Endothelial cell of umbilical vein (primary cell): ENCODE data around the gene ARFGAP3. TPM values are rescaled to one million over a fixed set of nuclear protein-coding genes. Genes with fewer than 3 reads are reported as not detected.

Source experiments
- BruUV-seq: library from RNA; stranded (reverse); fragments of 400-500 nt; replicated peaks from 2 replicates; lab custom pipeline; 2021; lab: Mats Ljungman, UMichigan
- CTCF ChIA-PET: fragments of 300-600, 350-600 bp; sonication (Branson Sonifier 250); formaldehyde crosslinking; loops from one replicate; lab custom pipeline; 2021; ENCODE audit warnings: antibody characterized with exemption, inconsistent platforms; lab: Charles Lee
- POLR2A ChIA-PET: fragments of 300-600, 350-600 bp; sonication (Branson Sonifier 250); formaldehyde crosslinking; loops from one replicate; lab custom pipeline; 2021; ENCODE audit warnings: antibody characterized with exemption, inconsistent platforms; lab: Charles Lee
- DNase-seq: peaks from one replicate; pipeline ENCODE4 v3.0.0-alpha.2; 2011; ENCODE audit warnings: low read depth, low spot score
- FAIRE-seq: peaks from 2 replicates; lab custom pipeline; 2011; peaks lifted over from hg19 to GRCh38; lab: Jason Lieb, UNC
- H2AFZ ChIP-seq: 2 replicates; pipeline ENCODE4 v1.6.0; 2012; ENCODE audit warnings: low read depth, low read length, control low read depth, inconsistent platforms
- H3K27ac ChIP-seq: 2 replicates; pipeline ENCODE4 v1.5.1; 2011; ENCODE audit warnings: low read depth, mild to moderate bottlenecking, control low read depth, low read length, moderate library complexity; ENCODE audit not compliant: insufficient read depth
- H3K27me3 ChIP-seq, 2 experiments: 2 replicates each; pipeline versions ENCODE4 v1.6.0 to v1.6.1; 2011; ENCODE audit warnings: low read length in 2 of 2, mixed read lengths in 1 of 2; ENCODE audit not compliant: control insufficient read depth in 2 of 2, insufficient read depth in 2 of 2
- H3K36me3 ChIP-seq, 2 experiments: 2 replicates in 1 of 2; 3 replicates in 1 of 2; pipeline ENCODE4 v1.5.1; 2011; ENCODE audit warnings: low read length in 2 of 2, mild to moderate bottlenecking in 1 of 2, moderate library complexity in 1 of 2; ENCODE audit not compliant: control insufficient read depth in 2 of 2, insufficient read depth in 2 of 2; ENCODE audit errors: extremely low read depth in 1 of 2
- H3K4me1 ChIP-seq: 3 replicates; pipeline ENCODE4 v1.5.1; 2011; ENCODE audit warnings: mild to moderate bottlenecking, low read length; ENCODE audit not compliant: control insufficient read depth, insufficient read depth; ENCODE audit errors: extremely low read depth
- H3K4me2 ChIP-seq: 2 replicates; pipeline ENCODE4 v1.6.1; 2011; ENCODE audit warnings: low read length, control low read depth, mixed read lengths; ENCODE audit not compliant: insufficient read depth
- H3K4me3 ChIP-seq, 3 experiments: fragments of 200-600 bp in 1 of 3; sonication (generic), shearing (Covaris generic) in 1 of 3; replicated peaks in 1 of 3; 2 replicates each; pipeline ENCODE4 v1.5.1; 2011 to 2016; ENCODE audit warnings: control low read depth in 3 of 3, low read length in 3 of 3, mild to moderate bottlenecking in 2 of 3, inconsistent platforms in 1 of 3, low read depth in 1 of 3, moderate library complexity in 1 of 3; ENCODE audit not compliant: insufficient read depth in 1 of 3
- H3K79me2 ChIP-seq: 2 replicates; pipeline ENCODE4 v1.6.0; 2012; ENCODE audit warnings: low read length, inconsistent platforms; ENCODE audit not compliant: control insufficient read depth, insufficient read depth
- H3K9ac ChIP-seq: replicated peaks from 2 replicates; pipeline ENCODE3; 2011; ENCODE audit warnings: low read length, control low read depth; ENCODE audit not compliant: insufficient read depth; ENCODE audit errors: extremely low read depth
- H3K9me1 ChIP-seq: replicated peaks from 3 replicates; pipeline ENCODE4 v1.6.0; 2011; ENCODE audit warnings: mild to moderate bottlenecking, low read length; ENCODE audit not compliant: control insufficient read depth, insufficient read depth; ENCODE audit errors: extremely low read depth
- H3K9me3 ChIP-seq: replicated peaks from 2 replicates; pipeline ENCODE4 v1.5.1; 2012; ENCODE audit warnings: low read length, inconsistent platforms; ENCODE audit not compliant: control insufficient read depth, insufficient read depth
- H4K20me1 ChIP-seq: replicated peaks from 2 replicates; pipeline ENCODE3; 2011; ENCODE audit warnings: mild to moderate bottlenecking, low read length; ENCODE audit not compliant: control insufficient read depth, insufficient read depth; ENCODE audit errors: extremely low read depth
- CTCF ChIP-seq, 2 donors: IDR thresholded peaks; 1 replicate in 1 of 2; 2 replicates in 1 of 2; pipeline ENCODE4 v1.5.1; 2011; ENCODE audit warnings: low read length in 2 of 2, mild to moderate bottlenecking in 2 of 2, moderate library complexity in 2 of 2, control low read depth in 1 of 2, inconsistent platforms in 1 of 2, low read depth in 1 of 2; ENCODE audit not compliant: insufficient read depth in 1 of 2; ENCODE audit errors: extremely low read depth in 1 of 2
- EZH2 ChIP-seq: IDR thresholded peaks from 2 replicates; pipeline ENCODE4 v1.6.1; 2012; ENCODE audit warnings: borderline replicate concordance, low read depth, mild to moderate bottlenecking, moderate library complexity, low read length, inconsistent platforms; ENCODE audit not compliant: severe bottlenecking
- FOS ChIP-seq: IDR thresholded peaks from 2 replicates; pipeline ENCODE4 v1.6.1; 2011; ENCODE audit warnings: mild to moderate bottlenecking, low read length, moderate library complexity, borderline replicate concordance; ENCODE audit not compliant: insufficient read depth
- GATA2 ChIP-seq: IDR thresholded peaks from 2 replicates; pipeline ENCODE4 v1.7.0; 2011; ENCODE audit warnings: low read depth, mild to moderate bottlenecking, moderate library complexity, mixed read lengths, low read length; ENCODE audit not compliant: insufficient read length, insufficient read depth
- JUN ChIP-seq: IDR thresholded peaks from 2 replicates; pipeline ENCODE4 v1.6.1; 2011; ENCODE audit warnings: borderline replicate concordance, low read depth; ENCODE audit not compliant: insufficient read length, insufficient read depth
- MAX ChIP-seq: IDR thresholded peaks from 2 replicates; pipeline ENCODE4 v1.6.1; 2011; ENCODE audit not compliant: insufficient read depth, insufficient read length
- MYC ChIP-seq: IDR thresholded peaks from one replicate; pipeline ENCODE4 v1.6.1; 2011; ENCODE audit warnings: mild to moderate bottlenecking, low read depth, low read length
- POLR2A ChIP-seq: IDR thresholded peaks from 2 replicates; pipeline ENCODE4 v1.6.1; 2012; ENCODE audit warnings: low read depth, mild to moderate bottlenecking, control low read depth, low read length
- POLR2AphosphoS5 ChIP-seq: IDR thresholded peaks from 2 replicates; pipeline ENCODE4 v1.6.1; 2012; ENCODE audit warnings: low read depth, mild to moderate bottlenecking, control low read depth, low read length, moderate library complexity; ENCODE audit not compliant: insufficient read depth
- dilution Hi-C: fragments of 300-500 bp; cut with MboI; formaldehyde crosslinking; loops from one replicate; pipeline ENCODE4 v1.15.0; 2019; ENCODE audit warnings: low sequenced_read_pairs; ENCODE audit not compliant: extremely low pct_ligation_motif_present
- intact Hi-C: fragments of 100-400 bp; cut with micrococcal nuclease; formaldehyde crosslinking; loops from one replicate; pipeline ENCODE4 v1.10.0; 2022
- polyA plus RNA-seq, 4 experiments: library from polyadenylated mRNA; depleted of rRNA in 3 of 4; stranded (reverse) in 3 of 4; unstranded in 1 of 4; fragments of >200 nt; gene quantifications; 2 replicates each; pipeline versions ENCODE4 v1.2.1 to v1.2.3, GENCODE V29; 2011 to 2012; ENCODE audit warnings: missing spikeins in 1 of 4
- total RNA-seq: library from RNA; stranded (reverse); gene quantifications from 2 replicates; pipeline ENCODE4 v1.2.3, GENCODE V29; 2021

Gene ARFGAP3
- total and polyA plus RNA-seq, 2 donors (not counting 3 experiments of a cell fraction or from before 2014, with no cell fraction given) = 29.1 to 33.4 TPM

- Histone ChIP-seq H4K20me1 (no peaks in the 10 kb centered on the region), H3K4me3 (no peak overlapping the region), H2AFZ (no peak overlapping the region), H3K9ac (no peak overlapping the region), H3K9me3 (no peaks in the 10 kb centered on the region), H3K27ac (no peak overlapping the region), H3K36me3 (no peaks in the 10 kb centered on the region), H3K4me1 (no peaks in the 10 kb centered on the region), H3K9me1 (no peaks in the 10 kb centered on the region), H3K79me2 (no peaks in the 10 kb centered on the region), H3K4me2 (no peak overlapping the region), H3K27me3 (no peaks in the 10 kb centered on the region)
- FAIRE-seq = no peak
- dilution Hi-C loops = no loop called here
- TF ChIP-seq MAX (no peak), FOS (no peak), JUN (no peak), CTCF (IDR thresholded peaks at IDR 0.05; ENCODE audit: extremely low read depth in 1 of 2, insufficient read depth in 1 of 2, low read depth in 1 of 2, low read length in 2 of 2) (no peak), EZH2 (no peak), MYC (no peak), GATA2 (no peak), POLR2A (no peak), POLR2AphosphoS5 (no peak)
- DNase-seq = no peak
- no TSS peak for BruUV-seq
- ChIA-PET POLR2A (no interaction called here), CTCF (interaction anchor here (0.6 to 1.5 kb wide), 6 partner anchors 8 to 45 kb away, joined by 3 to 5 read pairs (median 3); no protein-coding TSS in a partner anchor)
- intact Hi-C loops = loop anchor here (10.0 kb wide), 1 partner anchor 247 kb away; no protein-coding TSS in a partner anchor
Measured at GRCh38 chr22:42788021-42788420, 69.1 kb downstream of the ARFGAP3 start.
